HepG2 (cell line): ENCODE measurements around the gene LCK. TPM values are rescaled to one million over a fixed set of nuclear protein-coding genes. Genes with fewer than 3 reads are reported as not detected.
A peak's percentile ranks its signal among the peaks of the same experiment; 100 is the strongest.

Experiments used
- AGO1 ChIP-seq: fragments of 200-400 bp; formaldehyde crosslinking; IDR thresholded peaks from 2 replicates; pipeline ENCODE4 v1.6.1; 2017; ENCODE audit warnings: mild to moderate bottlenecking, low read depth, low read length, moderate library complexity; ENCODE audit not compliant: poor library complexity, severe bottlenecking
- ATF4 ChIP-seq, 2 experiments: fragments of 450-650 bp in 1 of 2; sonication (generic) in 1 of 2; formaldehyde crosslinking; IDR thresholded peaks; 2 replicates each; pipeline versions ENCODE4 v1.5.0 to v1.8.0; 2020 to 2022; ENCODE audit warnings: mild to moderate bottlenecking in 1 of 2, missing genetic modification reagents in 1 of 2
- EHMT2 ChIP-seq: fragments of 200-600 bp; sonication (generic); IDR thresholded peaks from 2 replicates; pipeline ENCODE4 v1.7.0; 2017; ENCODE audit warnings: antibody characterized with exemption, low read depth, low read length, borderline replicate concordance
- KLF11 ChIP-seq: IDR thresholded peaks from 2 replicates; pipeline ENCODE4 v1.6.1; 2016; ENCODE audit warnings: missing compliant biosample characterization
- NFAT5 ChIP-seq: sonication (generic); formaldehyde crosslinking; IDR thresholded peaks from 2 replicates; pipeline ENCODE4 v1.4.0; 2020; ENCODE audit warnings: missing genetic modification reagents
- NRL ChIP-seq: sonication (generic); formaldehyde crosslinking; IDR thresholded peaks from 2 replicates; pipeline ENCODE4 v1.5.0; 2020; ENCODE audit warnings: missing genetic modification reagents, mild to moderate bottlenecking, moderate library complexity, borderline replicate concordance
- PAF1 ChIP-seq: IDR thresholded peaks from 2 replicates; pipeline ENCODE4 v1.6.1; 2016; ENCODE audit warnings: missing genetic modification reagents, missing compliant biosample characterization
- RARG ChIP-seq: sonication (generic); formaldehyde crosslinking; IDR thresholded peaks from 2 replicates; pipeline ENCODE4 v1.4.0; 2020; ENCODE audit warnings: low read depth, mild to moderate bottlenecking, missing genetic modification reagents
- REXO4 ChIP-seq: sonication (generic); formaldehyde crosslinking; IDR thresholded peaks from 2 replicates; pipeline ENCODE4 v1.8.0; 2022; ENCODE audit warnings: missing genetic modification reagents, mild to moderate bottlenecking, borderline replicate concordance
- SIX4 ChIP-seq: sonication (generic); formaldehyde crosslinking; IDR thresholded peaks from 2 replicates; pipeline ENCODE4 v1.4.0; 2020; ENCODE audit warnings: missing genetic modification reagents
- TSC22D2 ChIP-seq: sonication (generic); formaldehyde crosslinking; IDR thresholded peaks from 2 replicates; pipeline ENCODE4 v1.5.1; 2020; ENCODE audit warnings: missing genetic modification reagents, mild to moderate bottlenecking, borderline replicate concordance
- ZBTB3 ChIP-seq: sonication (generic); formaldehyde crosslinking; IDR thresholded peaks from 2 replicates; pipeline ENCODE4 v1.4.0; 2020; ENCODE audit warnings: low read depth, mild to moderate bottlenecking, moderate library complexity, missing genetic modification reagents, borderline replicate concordance
- ZNF281 ChIP-seq: sonication (generic); formaldehyde crosslinking; IDR thresholded peaks from 2 replicates; pipeline ENCODE4 v1.4.0; 2020; ENCODE audit warnings: missing genetic modification reagents, borderline replicate concordance
- ZNF296 ChIP-seq: sonication (generic); formaldehyde crosslinking; conservative IDR thresholded peaks from 2 replicates; pipeline ENCODE4 v1.5.0; 2020; ENCODE audit warnings: mild to moderate bottlenecking, missing genetic modification reagents
- ZNF776 ChIP-seq: sonication (generic); formaldehyde crosslinking; IDR thresholded peaks from 2 replicates; pipeline ENCODE4 v1.4.0; 2020; ENCODE audit warnings: mild to moderate bottlenecking, missing genetic modification reagents
- polyA plus RNA-seq, 8 experiments: library from polyadenylated mRNA; depleted of rRNA in 3 of 8; stranded (reverse) in 7 of 8; unstranded in 1 of 8; fragments of >200 nt; fragmentation: Illumina TruSeq in 4 of 8; extraction: Trizol in 4 of 8; gene quantifications; 2 replicates each; pipeline versions ENCODE4 v1.2.1 to v1.2.3, GENCODE V29; 2011 to 2016; ENCODE audit warnings: low read depth in 4 of 8, missing spikeins in 1 of 8, mixed read lengths in 1 of 8; ENCODE audit not compliant: insufficient read depth in 1 of 8
- total RNA-seq, 5 experiments: library from RNA; depleted of rRNA; stranded (reverse); fragments of >200 nt; fragmentation: Illumina TruSeq; extraction: Trizol; gene quantifications; 2 replicates each; pipeline ENCODE4 v1.2.3, GENCODE V29; 2016; ENCODE audit warnings: low read depth in 1 of 5
- TF ChIP-seq, protein P1 (sequence below): sonication (generic); formaldehyde crosslinking; IDR thresholded peaks from 2 replicates; pipeline ENCODE4 v1.8.1; 2023; ENCODE audit warnings: missing genetic modification reagents, mild to moderate bottlenecking, borderline replicate concordance
- TF ChIP-seq, protein P2 (sequence below): IDR thresholded peaks from 2 replicates; pipeline ENCODE4 v1.6.1; 2012; ENCODE audit warnings: low read depth, low read length, improper control_type of control experiment

The LCK gene
- total and polyA plus RNA-seq, 2 of the 13 experiments (the other 11 are each of a cell fraction or from before 2014, with no cell fraction given): 0.93 to 1.8 TPM

GRCh38 chr1:32291708-32292538, 40.9 kb downstream of the LCK start, which contains the start of gene HDAC1 (continued):
- TF ChIP-seq ZNF281 (CRISPR knock-in tag) (peak; percentile 60; the same call in 1 of the 2 replicates), TSC22D2 (CRISPR knock-in tag) (no peak), AGO1 (no peak), ATF4 (CRISPR knock-in tag; IDR thresholded peaks at IDR 0.05) (no peak), ZBTB3 (no peak), RARG (no peak), ZNF776 (CRISPR knock-in tag) (peak; percentile 33; the same call in 1 of the 2 replicates), ZNF296 (CRISPR knock-in tag) (peak; percentile 43; the same call in 1 of the 2 replicates), KLF11 (CRISPR knock-in tag) (no peak), EHMT2 (no peak), REXO4 (no peak), PAF1 (no peak), NRL (no peak; the same call in 1 of the 2 replicates), NFAT5 (CRISPR knock-in tag) (no peak), SIX4 (no peak)
- TF ChIP-seq, protein P1, sequence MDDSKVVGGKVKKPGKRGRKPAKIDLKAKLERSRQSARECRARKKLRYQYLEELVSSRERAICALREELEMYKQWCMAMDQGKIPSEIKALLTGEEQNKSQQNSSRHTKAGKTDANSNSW (CRISPR knock-in tag): peak; percentile 44; the same call in 1 of the 2 replicates
- TF ChIP-seq, protein P2, sequence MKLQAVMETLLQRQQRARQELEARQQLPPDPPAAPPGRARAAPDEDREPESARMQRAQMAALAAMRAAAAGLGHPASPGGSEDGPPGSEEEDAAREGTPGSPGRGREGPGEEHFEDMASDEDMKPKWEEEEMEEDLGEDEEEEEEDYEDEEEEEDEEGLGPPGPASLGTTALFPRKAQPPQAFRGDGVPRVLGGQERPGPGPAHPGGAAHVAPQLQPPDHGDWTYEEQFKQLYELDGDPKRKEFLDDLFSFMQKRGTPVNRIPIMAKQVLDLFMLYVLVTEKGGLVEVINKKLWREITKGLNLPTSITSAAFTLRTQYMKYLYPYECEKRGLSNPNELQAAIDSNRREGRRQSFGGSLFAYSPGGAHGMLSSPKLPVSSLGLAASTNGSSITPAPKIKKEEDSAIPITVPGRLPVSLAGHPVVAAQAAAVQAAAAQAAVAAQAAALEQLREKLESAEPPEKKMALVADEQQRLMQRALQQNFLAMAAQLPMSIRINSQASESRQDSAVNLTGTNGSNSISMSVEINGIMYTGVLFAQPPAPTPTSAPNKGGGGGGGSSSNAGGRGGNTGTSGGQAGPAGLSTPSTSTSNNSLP: no peak
